ENCODE results near the gene TBXA2R. TPM values are rescaled to one million over a fixed set of nuclear protein-coding genes. Genes with fewer than 3 reads are reported as not detected.

The TBXA2R gene
- total and polyA plus RNA-seq, 2 donors (not counting 3 experiments of a cell fraction or from before 2014, with no cell fraction given): 2.4 to 2.9 TPM

DNA sequence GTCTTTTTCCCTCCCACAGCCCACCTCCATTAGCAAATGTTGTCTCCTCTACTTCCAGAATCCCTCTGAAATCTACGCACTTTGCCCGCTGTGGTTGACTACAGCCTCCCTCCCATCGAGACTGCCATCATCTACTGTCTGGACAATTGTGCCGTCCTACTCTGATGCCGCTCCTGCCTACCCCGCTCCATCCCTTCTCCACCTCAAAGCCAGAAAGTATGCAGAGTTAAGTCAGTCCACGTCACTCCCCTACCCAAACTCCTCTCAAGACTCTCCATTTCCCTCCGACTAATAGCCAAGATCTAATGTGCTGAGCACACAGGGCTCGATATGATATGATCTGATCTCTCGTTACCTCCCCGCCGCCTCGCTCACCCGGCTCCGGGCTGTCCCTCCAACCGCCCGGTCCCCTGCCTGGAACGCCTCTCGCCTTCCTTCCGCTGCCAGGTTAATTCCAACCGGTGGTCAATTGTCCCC, 19.4 kb upstream of the TBXA2R start:
- no peaks in the 10 kb centered on the region for H3K27me3 ChIP-seq (ENCODE audit: control insufficient read depth in 2 of 2, insufficient read depth in 2 of 2, low read length in 2 of 2)
- peak overlapping the region; percentile 83 for H2AFZ ChIP-seq (ENCODE audit: low read depth, low read length)
- no peak for DNase-seq (ENCODE audit: low read depth, low spot score)
- H3K27ac ChIP-seq (ENCODE audit: insufficient read depth, low read depth, low read length): peak overlapping the region; percentile 93
- intact Hi-C loops (cut with micrococcal nuclease): loop anchor here (2.0 to 10.0 kb wide), 2 partner anchors 53 to 79 kb away; partner anchors contain the start of genes HMG20B, PIP5K1C and TJP3
- peak overlapping the region; percentile 75 for H3K4me2 ChIP-seq (ENCODE audit: insufficient read depth, low read length)
- H3K4me1 ChIP-seq (ENCODE audit: control insufficient read depth, extremely low read depth, insufficient read depth, low read length): peaks cover 14% of the 10 kb centered on the region
- H3K9me1 ChIP-seq (replicated peaks; ENCODE audit: control insufficient read depth, extremely low read depth, insufficient read depth, low read length): no peaks in the 10 kb centered on the region
- CTCF ChIA-PET: interaction anchor here (0.6 to 1.0 kb wide), 2 partner anchors 81 to 362 kb away, joined by 3 read pairs; no protein-coding TSS in a partner anchor
- dilution Hi-C loops (cut with MboI; ENCODE audit: extremely low pct_ligation_motif_present, low sequenced_read_pairs): no loop called here
- peak overlapping the region; percentile 70 to 94 (median 88) for H3K4me3 ChIP-seq (replicated peaks in 1 of 3; ENCODE audit: insufficient read depth in 1 of 3, low read depth in 1 of 3, low read length in 3 of 3)
- no peaks in the 10 kb centered on the region for H4K20me1 ChIP-seq (replicated peaks; ENCODE audit: control insufficient read depth, extremely low read depth, insufficient read depth, low read length)
- peaks cover 0 to 17% of the 10 kb centered on the region in 2 experiments for H3K36me3 ChIP-seq (ENCODE audit: control insufficient read depth in 2 of 2, extremely low read depth in 1 of 2, insufficient read depth in 2 of 2, low read length in 2 of 2)
- BruUV-seq (replicated peaks): no TSS peak
- peaks cover 18% of the 10 kb centered on the region for H3K79me2 ChIP-seq (ENCODE audit: control insufficient read depth, insufficient read depth, low read length)
- H3K9me3 ChIP-seq (replicated peaks; ENCODE audit: control insufficient read depth, insufficient read depth, low read length): no peaks in the 10 kb centered on the region
- peak; percentile 42 for FAIRE-seq
- H3K9ac ChIP-seq (replicated peaks; ENCODE audit: extremely low read depth, insufficient read depth, low read length): peak overlapping the region; percentile 93
- POLR2A ChIA-PET: no interaction called here
- TF ChIP-seq, protein P1, sequence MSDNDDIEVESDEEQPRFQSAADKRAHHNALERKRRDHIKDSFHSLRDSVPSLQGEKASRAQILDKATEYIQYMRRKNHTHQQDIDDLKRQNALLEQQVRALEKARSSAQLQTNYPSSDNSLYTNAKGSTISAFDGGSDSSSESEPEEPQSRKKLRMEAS (IDR thresholded peaks at IDR 0.05; ENCODE audit: insufficient read depth, insufficient read length): no peak

DNA sequence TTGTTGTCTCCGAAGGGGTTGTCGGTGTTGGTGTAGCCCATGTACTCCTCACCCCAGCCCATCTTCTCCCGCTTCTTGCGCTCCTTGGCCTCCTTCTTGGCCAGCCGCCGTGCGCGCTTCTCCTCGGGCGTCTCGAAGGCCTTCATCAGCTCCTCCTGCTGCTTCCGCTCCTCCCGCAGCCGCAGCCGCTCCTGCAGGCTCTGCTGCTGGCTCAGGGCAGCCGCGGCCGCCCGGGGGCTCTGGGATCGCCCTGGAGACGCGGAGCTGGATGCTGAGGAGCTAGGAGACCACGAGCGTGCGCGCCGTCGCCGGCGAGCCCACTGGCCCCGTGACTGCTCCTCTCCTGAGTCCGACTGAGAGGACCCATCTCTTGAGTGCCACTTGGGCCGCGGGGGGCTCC, 17.0 kb upstream of the TBXA2R start:
- Histone ChIP-seq H3K9me3 (replicated peaks; ENCODE audit: control insufficient read depth, insufficient read depth, low read length) (no peaks in the 10 kb centered on the region), H3K9me1 (replicated peaks; ENCODE audit: control insufficient read depth, extremely low read depth, insufficient read depth, low read length) (no peaks in the 10 kb centered on the region), H3K9ac (replicated peaks; ENCODE audit: extremely low read depth, insufficient read depth, low read length) (no peak overlapping the region), H4K20me1 (replicated peaks; ENCODE audit: control insufficient read depth, extremely low read depth, insufficient read depth, low read length) (no peaks in the 10 kb centered on the region), H3K27ac (ENCODE audit: insufficient read depth, low read depth, low read length) (no peak overlapping the region), H3K79me2 (ENCODE audit: control insufficient read depth, insufficient read depth, low read length) (peaks cover 18% of the 10 kb centered on the region), H2AFZ (ENCODE audit: low read depth, low read length) (no peak overlapping the region), H3K27me3 (ENCODE audit: control insufficient read depth in 2 of 2, insufficient read depth in 2 of 2, low read length in 2 of 2) (no peaks in the 10 kb centered on the region), H3K36me3 (ENCODE audit: control insufficient read depth in 2 of 2, extremely low read depth in 1 of 2, insufficient read depth in 2 of 2, low read length in 2 of 2) (peaks cover 0 to 23% of the 10 kb centered on the region in 2 experiments), H3K4me1 (ENCODE audit: control insufficient read depth, extremely low read depth, insufficient read depth, low read length) (peaks cover 14% of the 10 kb centered on the region), H3K4me3 (replicated peaks in 1 of 3; ENCODE audit: insufficient read depth in 1 of 3, low read depth in 1 of 3, low read length in 3 of 3) (no peak overlapping the region), H3K4me2 (ENCODE audit: insufficient read depth, low read length) (no peak overlapping the region)
- TF ChIP-seq MYC (IDR thresholded peaks at IDR 0.05; ENCODE audit: low read depth, low read length) (no peak), FOS (IDR thresholded peaks at IDR 0.05; ENCODE audit: borderline replicate concordance, insufficient read depth, low read length) (no peak), JUN (IDR thresholded peaks at IDR 0.05; ENCODE audit: borderline replicate concordance, insufficient read depth, insufficient read length, low read depth) (no peak), GATA2 (IDR thresholded peaks at IDR 0.05; ENCODE audit: insufficient read depth, insufficient read length, low read depth, low read length) (no peak), EZH2 (IDR thresholded peaks at IDR 0.05; ENCODE audit: borderline replicate concordance, low read depth, low read length, severe bottlenecking) (no peak), POLR2AphosphoS5 (IDR thresholded peaks at IDR 0.05; ENCODE audit: insufficient read depth, low read depth, low read length) (no peak), POLR2A (IDR thresholded peaks at IDR 0.05; ENCODE audit: low read depth, low read length) (no peak)
- TF ChIP-seq, protein P2, sequence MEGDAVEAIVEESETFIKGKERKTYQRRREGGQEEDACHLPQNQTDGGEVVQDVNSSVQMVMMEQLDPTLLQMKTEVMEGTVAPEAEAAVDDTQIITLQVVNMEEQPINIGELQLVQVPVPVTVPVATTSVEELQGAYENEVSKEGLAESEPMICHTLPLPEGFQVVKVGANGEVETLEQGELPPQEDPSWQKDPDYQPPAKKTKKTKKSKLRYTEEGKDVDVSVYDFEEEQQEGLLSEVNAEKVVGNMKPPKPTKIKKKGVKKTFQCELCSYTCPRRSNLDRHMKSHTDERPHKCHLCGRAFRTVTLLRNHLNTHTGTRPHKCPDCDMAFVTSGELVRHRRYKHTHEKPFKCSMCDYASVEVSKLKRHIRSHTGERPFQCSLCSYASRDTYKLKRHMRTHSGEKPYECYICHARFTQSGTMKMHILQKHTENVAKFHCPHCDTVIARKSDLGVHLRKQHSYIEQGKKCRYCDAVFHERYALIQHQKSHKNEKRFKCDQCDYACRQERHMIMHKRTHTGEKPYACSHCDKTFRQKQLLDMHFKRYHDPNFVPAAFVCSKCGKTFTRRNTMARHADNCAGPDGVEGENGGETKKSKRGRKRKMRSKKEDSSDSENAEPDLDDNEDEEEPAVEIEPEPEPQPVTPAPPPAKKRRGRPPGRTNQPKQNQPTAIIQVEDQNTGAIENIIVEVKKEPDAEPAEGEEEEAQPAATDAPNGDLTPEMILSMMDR (IDR thresholded peaks at IDR 0.05; ENCODE audit: extremely low read depth in 1 of 2, insufficient read depth in 1 of 2, low read depth in 1 of 2, low read length in 2 of 2): no peak
- TF ChIP-seq, protein P1 (IDR thresholded peaks at IDR 0.05; ENCODE audit: insufficient read depth, insufficient read length): no peak
- POLR2A ChIA-PET: interaction anchor here (0.6 kb wide), 1 partner anchor 22 kb away, joined by 3 read pairs; no protein-coding TSS in a partner anchor
- no peak for DNase-seq (ENCODE audit: low read depth, low spot score)
- BruUV-seq (replicated peaks): no TSS peak
- no peak for FAIRE-seq
- CTCF ChIA-PET: interaction anchor here (0.7 kb wide), 1 partner anchor 37 kb away, joined by 3 read pairs; no protein-coding TSS in a partner anchor
- dilution Hi-C loops (cut with MboI; ENCODE audit: extremely low pct_ligation_motif_present, low sequenced_read_pairs): no loop called here
- intact Hi-C loops (cut with micrococcal nuclease): loop anchor here (10.0 kb wide), 1 partner anchor 81 kb away; the partner anchor contains the start of genes PIP5K1C and TJP3

All from endothelial cell of umbilical vein (primary cell).